GM18873 (cell line): ENCODE data around the gene MAD2L2.

Source experiments
- ATAC-seq: cut with Tn5 transposase; IDR thresholded peaks from one replicate; pipeline ENCODE4 v1.9.1; 2021; ENCODE audit warnings: mild to moderate bottlenecking, moderate library complexity, moderate number of reproducible peaks; ENCODE audit not compliant: unreplicated experiment, low FRiP score

Gene MAD2L2

DNA sequence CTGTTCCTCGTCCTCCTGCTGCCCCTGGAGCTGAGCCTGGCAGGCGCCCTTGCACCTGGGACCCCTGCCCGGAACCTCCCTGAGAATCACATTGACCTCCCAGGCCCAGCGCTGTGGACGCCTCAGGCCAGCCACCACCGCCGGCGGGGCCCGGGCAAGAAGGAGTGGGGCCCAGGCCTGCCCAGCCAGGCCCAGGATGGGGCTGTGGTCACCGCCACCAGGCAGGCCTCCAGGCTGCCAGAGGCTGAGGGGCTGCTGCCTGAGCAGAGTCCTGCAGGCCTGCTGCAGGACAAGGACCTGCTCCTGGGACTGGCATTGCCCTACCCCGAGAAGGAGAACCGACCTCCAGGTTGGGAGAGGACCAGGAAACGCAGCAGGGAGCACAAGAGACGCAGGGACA, 25.3 kb upstream of the MAD2L2 start:
- no peak for ATAC-seq

DNA sequence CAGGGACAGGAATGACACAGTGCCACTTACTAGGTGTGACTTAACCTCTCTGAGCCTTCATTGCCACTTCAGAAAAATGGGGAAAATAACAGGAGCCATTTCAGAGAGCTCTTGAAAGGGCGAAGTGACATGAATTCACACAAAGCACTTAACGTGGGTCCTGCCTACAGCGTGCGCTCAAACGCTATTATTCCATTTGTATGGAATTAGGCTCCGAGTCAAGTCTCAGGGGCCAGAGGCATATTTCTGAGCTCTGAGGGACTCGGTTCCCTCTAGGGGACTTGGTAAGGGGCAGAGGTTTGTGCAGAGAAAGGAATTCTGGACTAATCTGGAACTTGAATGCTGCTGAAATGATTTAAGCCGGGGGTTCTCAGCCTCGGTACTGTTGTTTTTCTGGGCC, 24.6 kb upstream of the MAD2L2 start:
- no peak for ATAC-seq

DNA sequence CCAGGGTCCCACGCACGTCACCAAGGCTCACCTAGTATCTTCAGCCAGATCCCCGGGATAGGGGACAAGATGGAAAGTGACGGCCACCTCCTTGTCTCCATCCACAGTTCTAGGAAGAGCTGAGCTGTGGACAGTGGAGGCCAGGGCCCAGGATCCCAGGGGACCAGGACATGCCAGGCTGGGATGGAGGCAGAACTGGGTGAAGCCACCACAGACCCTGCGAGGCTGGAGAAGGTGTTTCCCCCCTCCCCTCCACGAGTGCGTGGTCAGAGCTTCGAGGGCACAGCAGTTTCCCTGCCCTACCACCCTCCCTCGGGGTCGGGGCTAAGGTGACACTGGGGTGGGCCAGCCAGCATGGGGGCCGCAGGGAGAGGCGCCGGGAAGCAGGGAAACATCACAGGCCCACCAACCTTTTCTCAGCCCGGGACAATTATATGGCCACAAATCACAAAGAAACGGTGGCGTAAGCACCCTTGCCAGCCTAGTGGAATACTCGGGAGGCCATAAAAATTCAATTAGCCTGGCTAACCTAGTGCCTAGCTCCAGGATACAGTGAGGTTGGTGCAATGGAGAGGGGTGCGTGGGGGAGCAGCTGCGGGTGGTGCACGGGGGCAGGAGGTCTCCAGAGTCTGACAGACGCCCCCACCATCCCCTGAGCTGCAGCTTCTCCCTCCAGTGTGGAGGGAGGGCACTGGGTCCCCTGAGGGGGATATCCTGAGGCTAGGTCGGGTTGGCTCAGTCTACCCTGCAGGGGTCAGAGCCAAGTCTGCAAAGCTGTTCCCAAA, 23.9 kb upstream of the MAD2L2 start:
- ATAC-seq: no peak

DNA sequence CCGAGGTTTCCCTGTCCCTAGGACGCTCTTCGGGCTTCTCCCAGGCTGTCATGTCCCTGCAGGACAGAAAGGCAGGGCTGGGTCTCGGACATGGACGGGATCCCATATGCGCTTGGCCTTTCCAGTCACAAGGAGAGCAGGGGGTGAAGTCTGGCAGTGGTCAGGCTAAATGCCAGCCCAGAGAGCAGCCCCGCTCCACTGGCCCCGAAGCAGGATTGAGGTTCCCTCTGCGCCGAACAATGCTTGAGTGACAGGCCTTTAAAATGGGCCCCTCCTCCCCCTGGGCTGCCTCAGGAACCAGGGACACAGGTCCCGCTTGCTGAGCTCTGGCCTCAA, 23.2 kb upstream of the MAD2L2 start:
- no peak for ATAC-seq

DNA sequence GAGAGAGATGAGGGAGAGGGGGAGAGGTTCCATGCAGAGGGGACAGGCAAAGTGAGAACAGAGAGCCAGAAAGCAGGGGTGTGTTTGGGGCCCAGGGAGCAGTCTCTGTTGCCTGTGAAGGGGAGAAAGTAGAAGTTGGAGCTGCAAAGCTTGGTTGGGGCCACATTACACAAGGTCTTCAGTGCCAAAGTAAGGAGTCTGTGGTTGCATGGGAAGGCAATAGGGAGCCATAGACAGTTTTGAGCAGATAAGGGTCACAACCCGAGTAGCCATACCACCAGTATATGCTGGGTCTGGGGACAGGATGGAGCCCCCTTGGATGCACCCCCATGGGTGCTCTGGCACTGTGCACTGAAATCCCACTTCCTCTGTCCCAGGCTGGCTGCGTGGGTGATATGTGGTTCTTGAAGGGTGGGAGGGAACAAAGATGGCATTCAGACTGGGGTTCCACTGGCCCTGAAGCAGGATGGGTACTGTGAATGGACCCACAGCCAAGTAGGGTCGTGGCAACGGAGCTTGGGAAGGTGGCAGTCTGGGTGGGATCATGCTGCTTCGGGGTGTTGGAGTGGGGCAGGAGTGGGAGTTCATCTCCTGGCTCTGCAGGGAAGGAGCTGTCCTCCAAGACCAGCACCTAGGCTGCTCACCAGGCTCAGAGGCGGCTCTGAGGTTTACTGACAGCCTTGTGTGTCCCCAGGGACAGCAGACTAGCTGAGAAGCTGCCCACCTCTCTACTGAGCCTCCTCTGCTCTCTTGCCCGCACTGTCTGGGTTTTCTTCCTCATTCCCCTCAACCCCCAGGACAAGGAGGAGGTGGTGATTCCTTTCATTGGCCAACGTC, 22.6 kb upstream of the MAD2L2 start:
- ATAC-seq: no peak

DNA sequence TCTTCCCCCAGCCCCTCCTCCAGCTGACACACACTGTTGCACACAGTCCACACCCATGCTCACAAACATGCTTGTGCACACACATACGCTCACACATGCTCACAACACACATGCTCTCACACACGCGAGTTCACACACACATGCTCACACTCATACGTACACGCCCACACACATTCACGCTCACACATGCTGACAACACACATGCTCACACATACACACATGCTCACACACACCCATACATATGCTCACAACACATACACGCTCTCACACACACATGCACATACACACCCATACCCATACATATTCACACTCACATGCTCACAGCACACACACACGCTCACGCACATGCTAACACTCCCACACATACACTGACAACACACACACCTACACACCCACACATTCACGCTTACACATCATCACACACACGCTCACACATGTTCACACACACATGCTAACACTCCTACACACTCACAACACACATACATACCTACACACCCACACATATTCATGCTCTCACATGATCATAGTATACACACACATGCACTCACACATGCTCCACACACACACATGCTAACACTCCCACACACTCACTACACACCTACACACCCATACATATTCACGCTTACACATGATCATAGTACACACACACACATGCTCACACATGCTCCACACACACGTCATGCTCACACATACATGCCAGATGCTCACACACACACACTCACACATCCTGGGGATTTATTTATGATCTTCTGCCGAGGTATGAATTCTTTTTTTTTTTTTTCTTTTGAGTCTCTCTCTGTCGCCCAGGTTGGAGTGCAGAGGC, 21.2 kb upstream of the MAD2L2 start:
- ATAC-seq: no peak

DNA sequence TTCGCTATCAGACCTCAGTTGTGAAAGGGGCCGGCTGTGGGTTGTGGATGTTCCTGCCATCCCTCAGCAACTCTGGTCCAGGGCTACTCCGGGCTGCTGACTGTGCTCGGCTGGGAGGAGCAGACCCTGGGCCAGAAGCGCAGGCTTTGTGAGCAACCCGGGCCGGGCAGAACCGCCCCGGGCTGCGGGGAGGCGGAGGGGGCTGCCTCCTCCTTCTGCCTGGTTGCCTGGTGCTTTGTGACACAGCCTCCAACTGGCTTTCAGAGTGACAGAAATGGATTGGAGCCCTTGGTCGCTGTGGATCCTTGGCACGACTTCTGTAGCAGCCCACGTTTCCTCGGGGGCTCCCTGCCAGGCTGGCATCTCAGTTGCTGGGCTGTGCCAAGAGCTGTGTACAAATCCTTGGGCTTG, 20.6 kb upstream of the MAD2L2 start:
- no peak for ATAC-seq

DNA sequence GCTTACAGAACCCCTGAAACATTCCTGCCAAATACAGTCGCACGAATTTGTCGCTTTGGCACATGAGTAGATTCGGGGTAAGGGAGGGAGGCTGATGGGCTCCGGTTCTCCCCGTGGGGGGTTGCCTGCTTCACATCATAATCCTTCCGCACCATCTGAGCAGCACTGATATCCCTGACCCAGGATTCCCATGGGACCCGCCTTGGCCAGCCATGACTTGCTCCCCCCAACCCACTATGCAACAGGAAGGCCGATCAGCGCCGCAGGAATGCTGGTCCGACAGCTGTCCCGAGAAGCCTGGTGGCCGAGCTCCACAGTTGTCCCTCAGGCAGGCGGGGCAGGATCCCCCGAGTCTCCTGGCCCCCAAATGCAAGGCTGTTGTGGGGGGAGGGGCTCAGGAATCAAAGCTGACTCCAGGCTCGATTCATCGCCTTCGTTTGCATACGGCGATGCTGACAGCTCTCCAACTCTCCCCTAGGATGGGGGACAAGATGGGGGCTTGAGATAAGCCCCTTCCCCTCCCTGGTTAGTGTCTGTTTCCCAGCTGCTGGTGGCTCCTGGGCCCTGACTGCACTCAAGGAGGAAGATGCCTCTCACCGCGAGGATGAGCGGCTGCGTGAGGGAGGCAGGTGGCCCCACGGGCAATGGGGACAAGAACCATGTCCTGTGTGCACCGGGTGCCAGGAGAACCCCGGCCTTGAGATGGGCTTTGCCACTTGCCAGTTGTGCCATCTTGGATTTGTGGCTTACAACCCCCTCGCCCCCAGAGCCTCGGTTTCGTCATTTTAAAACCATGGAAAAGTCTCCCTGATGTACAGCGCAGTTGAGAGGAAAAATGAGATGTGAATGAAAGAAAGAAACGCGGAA, 19.9 kb upstream of the MAD2L2 start:
- ATAC-seq: no peak

DNA sequence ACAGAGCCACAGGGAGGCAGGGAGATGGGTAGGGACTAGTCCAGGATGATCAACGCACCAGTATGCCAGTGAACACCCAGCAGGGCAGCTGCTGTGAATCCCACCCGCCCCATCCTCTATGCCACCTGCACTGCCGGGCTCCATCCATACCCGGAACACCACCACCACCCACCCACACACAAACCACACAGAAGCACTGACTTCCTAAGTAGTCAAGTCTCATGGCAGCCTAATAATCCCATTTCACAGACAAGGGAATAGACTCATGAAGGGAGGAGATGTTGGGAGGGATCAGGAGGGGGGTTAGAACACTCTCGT, 16.9 kb upstream of the MAD2L2 start:
- ATAC-seq: no peak

DNA sequence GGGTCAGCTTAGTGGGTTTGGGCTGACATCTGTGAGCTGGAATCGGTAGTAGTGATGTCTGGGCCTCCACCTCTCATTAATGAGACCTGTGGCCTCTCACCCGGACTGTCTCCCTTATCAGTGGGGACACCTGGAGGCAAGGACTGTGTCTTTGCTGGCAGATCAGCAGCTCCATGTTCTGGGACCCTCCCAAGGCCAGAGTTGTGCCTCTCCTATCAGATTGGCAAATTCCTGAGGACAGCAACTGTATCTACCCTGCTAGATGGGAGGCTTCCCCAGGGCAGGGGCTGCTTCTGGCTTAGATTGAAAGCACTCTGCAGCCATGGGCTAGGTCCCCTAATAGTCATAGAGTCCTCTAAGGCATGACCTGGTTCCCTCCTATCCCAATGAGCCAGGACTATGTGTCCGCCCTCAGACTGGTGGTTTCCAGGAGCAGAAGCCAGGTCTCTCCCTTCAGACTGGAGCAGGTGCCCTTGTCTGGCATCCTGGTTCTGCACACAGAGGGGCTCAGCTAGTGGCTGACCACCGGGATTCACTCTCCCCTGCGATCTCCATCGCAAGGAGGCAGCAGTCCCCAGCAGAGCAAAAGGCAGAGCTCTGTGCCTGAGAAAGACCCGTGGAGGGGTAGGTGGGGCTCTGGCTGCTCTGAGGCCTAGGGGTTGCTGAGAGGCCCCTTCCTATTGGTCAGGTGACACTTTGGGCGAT, 16.4 kb upstream of the MAD2L2 start:
- ATAC-seq: no peak

DNA sequence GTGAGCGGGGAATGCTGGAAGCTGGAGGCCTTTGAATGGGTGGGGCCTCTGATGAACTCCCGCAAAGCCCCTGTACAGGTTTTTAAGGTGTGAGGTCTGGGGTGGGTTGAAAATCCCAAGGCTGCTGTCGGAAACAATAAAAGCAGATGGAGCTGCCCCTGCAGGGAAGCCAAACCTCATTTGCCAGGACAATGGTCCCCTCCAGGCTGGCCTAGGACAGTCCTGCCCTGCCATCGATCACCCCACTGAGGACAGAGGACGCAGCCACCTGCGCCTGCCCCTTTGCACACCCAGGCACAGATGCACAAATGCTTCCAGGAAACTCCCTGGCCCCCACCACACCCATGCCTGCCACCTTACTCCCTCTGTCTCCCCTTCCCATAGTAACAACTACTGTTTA, 14.9 kb upstream of the MAD2L2 start:
- ATAC-seq: no peak

DNA sequence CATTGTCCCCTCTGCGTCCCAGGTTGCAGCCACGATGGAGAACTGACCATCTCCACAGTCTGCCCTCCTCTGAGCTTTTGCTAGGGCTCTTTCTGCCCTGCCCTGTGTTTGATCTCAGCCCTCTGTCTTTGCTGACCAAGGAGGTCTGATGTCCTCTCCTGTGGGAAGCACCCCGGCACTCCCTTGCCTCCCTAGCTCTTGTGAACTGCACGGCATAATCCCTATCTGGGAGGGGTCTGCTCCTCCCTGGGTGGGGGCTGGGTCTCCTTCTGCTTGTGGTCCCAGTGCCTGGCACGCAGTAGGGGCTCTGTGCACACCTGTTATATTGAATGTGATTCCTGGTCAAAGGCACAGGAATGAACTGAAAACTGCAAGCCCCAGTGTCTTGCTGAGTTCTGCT, 13.0 kb upstream of the MAD2L2 start:
- ATAC-seq: no peak

DNA sequence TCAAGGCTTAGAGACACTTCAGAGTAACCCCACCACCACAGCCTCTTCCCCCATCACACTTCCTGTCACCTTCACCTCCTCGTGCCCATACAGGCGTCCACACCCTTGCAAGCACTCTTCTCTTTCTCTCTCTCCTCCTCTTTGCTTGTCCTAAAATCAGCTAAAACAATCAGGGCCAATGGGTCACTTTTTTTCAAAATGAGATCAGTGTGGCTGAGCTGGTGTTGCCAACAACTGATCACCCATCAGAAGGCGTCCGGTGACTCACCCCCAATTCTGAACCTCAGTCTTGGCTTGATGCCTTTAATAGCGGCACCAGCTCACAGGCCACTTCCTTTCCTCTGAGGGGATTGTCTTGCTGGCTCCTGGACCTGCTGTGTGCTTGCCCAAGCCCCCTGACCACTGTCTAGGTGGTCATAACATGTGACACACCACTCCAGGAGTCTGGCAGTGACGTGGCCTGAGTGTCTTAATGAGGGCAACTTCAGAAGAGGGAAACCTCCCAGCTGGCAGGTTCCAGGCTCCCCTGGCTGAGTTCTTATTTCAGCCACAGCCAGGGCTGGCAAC, 12.2 kb upstream of the MAD2L2 start:
- no peak for ATAC-seq

DNA sequence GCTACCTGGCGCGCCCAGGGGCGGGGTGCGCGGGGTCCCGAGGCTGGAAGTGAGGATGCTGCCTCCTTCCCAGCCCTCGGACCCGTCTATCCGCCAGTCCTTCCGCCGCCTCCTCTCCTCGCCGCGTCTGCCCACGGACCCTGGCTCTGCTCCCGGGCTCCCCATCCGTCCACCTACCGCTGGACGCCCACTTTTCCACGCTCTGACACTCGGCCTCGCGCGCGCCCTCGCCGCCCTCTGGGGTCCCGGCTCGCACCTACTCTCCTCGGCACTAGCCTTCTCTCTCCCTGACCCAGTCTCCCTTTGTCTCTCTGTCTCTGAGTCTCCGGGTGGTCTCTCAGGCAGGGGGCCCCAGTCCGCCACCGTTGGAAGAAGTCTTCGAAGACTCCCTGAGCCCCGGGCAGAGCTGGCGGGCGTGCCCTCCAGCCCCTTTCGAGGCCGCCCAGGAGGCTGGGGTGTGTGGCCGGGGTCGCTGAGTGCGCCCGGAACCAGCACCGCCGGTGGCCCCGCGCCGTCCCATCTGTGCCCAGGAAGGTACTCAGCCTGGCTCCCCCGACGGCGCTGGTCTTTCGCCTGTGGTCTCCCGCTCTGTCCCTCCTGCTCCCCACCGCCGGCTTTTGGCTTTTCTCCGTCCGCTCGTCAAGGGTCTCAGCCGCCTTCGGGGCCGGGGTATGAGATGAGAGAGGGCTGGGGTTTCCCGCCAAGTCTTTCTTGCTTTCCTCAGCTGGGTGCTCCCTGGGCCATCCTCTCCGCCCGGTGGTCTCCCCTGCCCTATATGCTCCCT, 11.2 kb upstream of the MAD2L2 start:
- ATAC-seq: no peak

DNA sequence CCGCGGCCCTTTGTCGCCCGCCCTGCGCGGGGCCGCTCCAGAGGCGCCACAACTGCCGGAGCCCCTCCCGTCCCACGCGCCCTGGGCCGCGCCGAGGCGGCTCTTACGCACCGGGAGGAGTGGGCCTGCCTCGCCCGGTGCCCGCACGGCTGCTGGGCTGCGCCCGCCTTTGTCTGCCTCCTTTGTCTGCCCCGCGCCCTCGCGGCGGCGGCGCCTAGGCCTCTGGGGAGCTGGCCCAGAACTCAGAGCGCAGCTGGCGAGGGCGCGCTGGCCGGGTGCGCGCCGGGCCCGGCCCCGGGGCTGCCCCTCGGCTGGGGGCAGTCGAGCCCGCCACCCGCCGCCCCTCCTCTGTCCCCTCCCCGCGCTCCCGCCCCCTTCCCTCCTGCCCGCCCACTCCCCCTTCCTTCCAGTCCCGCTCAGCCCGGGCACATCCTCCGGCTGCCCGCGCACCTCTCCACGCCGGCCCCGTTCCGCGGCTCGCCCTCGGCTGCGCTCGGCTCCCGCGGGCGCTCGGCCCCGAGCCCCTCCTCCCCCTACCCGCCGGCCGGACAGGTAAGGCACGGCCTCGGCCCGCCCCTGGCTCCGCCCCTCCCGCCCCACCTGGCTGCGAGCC, 10.5 kb upstream of the MAD2L2 start, which contains the start of gene DRAXIN:
DRAXIN (plus strand) TSS at position 409 of the 613 bp plus-strand sequence. CDS start 14,549 bp downstream, outside the sequence.
- no peak for ATAC-seq

DNA sequence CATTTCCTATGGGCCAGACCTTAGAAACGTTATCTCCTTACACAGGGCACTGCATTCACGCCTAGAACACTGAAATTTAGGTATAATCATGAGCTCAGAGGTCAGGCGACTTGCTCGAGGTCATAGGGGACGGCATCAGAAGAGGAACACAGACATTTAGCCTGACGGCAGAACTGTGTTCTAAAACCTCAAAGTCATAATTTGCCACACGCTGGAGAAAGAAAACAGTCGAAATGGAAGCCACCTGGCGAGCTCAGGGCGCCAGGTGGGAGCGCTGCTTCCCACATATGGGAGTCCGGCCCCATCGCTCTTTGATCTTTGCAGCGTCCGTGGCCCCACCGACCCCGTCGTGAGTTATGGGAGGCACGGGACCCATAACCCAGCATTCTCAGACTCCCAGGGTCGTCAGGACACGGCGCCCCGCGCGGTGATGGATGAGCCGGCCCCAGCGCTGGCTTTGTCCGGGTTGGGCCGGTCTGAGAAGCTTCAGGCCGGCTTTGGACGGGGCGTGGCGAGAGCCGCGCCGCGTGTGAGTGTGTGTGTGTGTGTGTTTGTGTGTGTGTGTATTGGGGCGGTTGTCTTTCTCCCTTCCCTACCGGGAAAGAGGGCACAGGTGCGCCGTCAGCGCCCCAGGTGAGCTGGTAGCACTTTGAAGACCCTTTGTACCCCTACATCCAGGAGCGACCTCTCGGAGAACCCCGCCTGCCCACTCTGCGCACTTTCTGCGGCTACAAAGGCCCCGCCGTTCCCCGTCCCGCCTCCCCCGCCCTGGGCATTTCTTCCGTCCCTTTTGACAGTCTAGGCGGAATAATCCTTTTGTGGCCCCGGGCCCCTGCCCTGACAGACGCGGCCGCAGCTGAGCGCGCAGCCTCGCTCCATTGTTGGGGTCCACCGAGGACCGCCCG, 9.7 kb upstream of the MAD2L2 start:
- no peak for ATAC-seq

DNA sequence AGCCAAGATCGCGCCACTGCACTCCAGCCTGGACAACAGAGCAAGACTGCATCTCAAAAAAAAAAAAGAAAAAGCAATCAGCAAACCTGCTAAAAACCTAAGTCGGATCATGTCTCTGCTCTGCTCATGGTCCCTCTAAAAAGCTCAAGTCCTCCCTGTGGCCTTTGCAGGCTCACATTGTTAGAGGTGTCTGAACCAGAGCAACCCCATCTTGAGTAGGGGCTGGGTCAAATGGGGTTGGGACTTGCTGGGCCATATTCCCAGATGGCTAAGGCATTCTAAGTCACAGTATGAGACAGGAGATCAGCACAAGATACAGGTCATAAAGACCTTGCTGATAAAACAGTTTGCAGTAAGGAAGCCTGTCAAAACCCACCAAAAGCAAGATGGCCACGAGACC, 7.6 kb upstream of the MAD2L2 start:
- no peak for ATAC-seq
